ACC112 (cell line): ENCODE measurements around the gene ARHGDIG.
"Not testable (repeated sequence)": the region's sequence is repeated elsewhere in the genome, so short reads cannot be mapped to it uniquely, and the experiment has no call there.

ENCODE experiments used
- H2AFZ ChIP-seq: fragments of 200-600 bp; sonication (generic); one replicate; pipeline ENCODE4 v1.6.0; 2017; ENCODE audit warnings: antibody characterized with exemption, low read length; ENCODE audit not compliant: unreplicated experiment
- H3K27ac ChIP-seq: fragments of 200-600 bp; sonication (generic); 2 replicates; pipeline ENCODE4 v1.5.1; 2014; ENCODE audit warnings: low read depth, mild to moderate bottlenecking, antibody characterized with exemption, low read length, moderate library complexity
- H3K27me3 ChIP-seq: fragments of 200-600 bp; sonication (generic); 2 replicates; pipeline ENCODE4 v1.6.1; 2014; ENCODE audit warnings: mild to moderate bottlenecking, antibody characterized with exemption, low read length, moderate library complexity, mixed read lengths; ENCODE audit not compliant: insufficient read depth
- H3K36me3 ChIP-seq: fragments of 200-600 bp; sonication (generic); 2 replicates; pipeline ENCODE4 v1.6.1; 2016; ENCODE audit warnings: mild to moderate bottlenecking, antibody characterized with exemption, low read length, moderate library complexity, mixed read lengths; ENCODE audit not compliant: insufficient read depth
- H3K4me1 ChIP-seq: fragments of 200-600 bp; sonication (generic); one replicate; pipeline ENCODE4 v1.6.1; 2016; ENCODE audit warnings: low read length, mixed read lengths; ENCODE audit not compliant: insufficient read depth, unreplicated experiment, control insufficient read depth
- H3K4me3 ChIP-seq: fragments of 200-600 bp; sonication (generic); 2 replicates; pipeline ENCODE4 v1.5.1; 2014; ENCODE audit warnings: mild to moderate bottlenecking, low read depth, low read length
- H3K79me2 ChIP-seq: fragments of 200-600 bp; sonication (generic); one replicate; pipeline ENCODE4 v1.6.0; 2016; ENCODE audit warnings: low read length; ENCODE audit not compliant: control insufficient read depth, unreplicated experiment, insufficient read depth

ARHGDIG gene

GRCh38 chr16:252366-253337 is 27.7 kb upstream of the ARHGDIG start:
- Histone ChIP-seq H2AFZ (no peak overlapping the region), H3K4me3 (no peak overlapping the region), H3K27ac (no peak overlapping the region), H3K4me1 (no peaks in the 10 kb centered on the region), H3K79me2 (no peaks in the 10 kb centered on the region), H3K36me3 (peaks cover 6% of the 10 kb centered on the region; the same call in 1 of the 2 replicates), H3K27me3 (no peaks in the 10 kb centered on the region)

- H3K4me1 ChIP-seq = no peaks in the 10 kb centered on the region
- no peak overlapping the region for H3K27ac ChIP-seq
- no peak overlapping the region for H3K4me3 ChIP-seq
- no peaks in the 10 kb centered on the region for H3K27me3 ChIP-seq
- H3K79me2 ChIP-seq = no peaks in the 10 kb centered on the region
- H2AFZ ChIP-seq = no peak overlapping the region
- H3K36me3 ChIP-seq = peaks cover 6% of the 10 kb centered on the region; the same call in 1 of the 2 replicates
Observed at GRCh38 chr16:253833-254232, 26.6 kb upstream of the ARHGDIG start.

GRCh38 chr16:254461-254860 is 25.9 kb upstream of the ARHGDIG start:
- Histone ChIP-seq H3K36me3 (peaks cover 6% of the 10 kb centered on the region; the same call in 1 of the 2 replicates), H3K27ac (no peak overlapping the region)

GRCh38 chr16:255183-255582 is 25.2 kb upstream of the ARHGDIG start:
- H3K4me3 ChIP-seq = no peak overlapping the region
- H3K4me1 ChIP-seq = no peaks in the 10 kb centered on the region
- H2AFZ ChIP-seq = no peak overlapping the region
- peaks cover 6% of the 10 kb centered on the region; the same call in 1 of the 2 replicates for H3K36me3 ChIP-seq
- no peak overlapping the region for H3K27ac ChIP-seq
- H3K79me2 ChIP-seq = no peaks in the 10 kb centered on the region
- H3K27me3 ChIP-seq = no peaks in the 10 kb centered on the region

More at GRCh38 chr16:254461-254860, 25.9 kb upstream of the ARHGDIG start:
- Histone ChIP-seq H3K27me3 (no peaks in the 10 kb centered on the region), H3K4me3 (no peak overlapping the region), H3K4me1 (no peaks in the 10 kb centered on the region), H3K79me2 (no peaks in the 10 kb centered on the region), H2AFZ (no peak overlapping the region)

- H3K27ac ChIP-seq, H3K36me3 ChIP-seq, H2AFZ ChIP-seq, H3K79me2 ChIP-seq, H3K27me3 ChIP-seq, H3K4me1 ChIP-seq, H3K4me3 ChIP-seq: not testable (repeated sequence)
Observed at GRCh38 chr16:258091-258490, 22.3 kb upstream of the ARHGDIG start.

GRCh38 chr16:259226-259625 is 21.2 kb upstream of the ARHGDIG start:
- Histone ChIP-seq H3K27me3 (no peaks in the 10 kb centered on the region), H3K79me2 (no peaks in the 10 kb centered on the region), H3K27ac (no peak overlapping the region), H3K4me3 (no peak overlapping the region), H3K36me3 (peaks cover 6% of the 10 kb centered on the region; the same call in 1 of the 2 replicates), H3K4me1 (no peaks in the 10 kb centered on the region), H2AFZ (no peak overlapping the region)

GRCh38 chr16:259814-260253 is 20.6 kb upstream of the ARHGDIG start:
- no peak overlapping the region for H3K27ac ChIP-seq
- no peak overlapping the region for H3K4me3 ChIP-seq
- H3K36me3 ChIP-seq = peaks cover 6% of the 10 kb centered on the region; the same call in 1 of the 2 replicates
- H3K79me2 ChIP-seq = no peaks in the 10 kb centered on the region
- no peak overlapping the region for H2AFZ ChIP-seq
- H3K4me1 ChIP-seq = no peaks in the 10 kb centered on the region
- H3K27me3 ChIP-seq = no peaks in the 10 kb centered on the region

GRCh38 chr16:260326-260725 is 20.1 kb upstream of the ARHGDIG start:
- H3K27ac ChIP-seq = no peak overlapping the region
- no peaks in the 10 kb centered on the region for H3K4me1 ChIP-seq
- no peak overlapping the region for H3K4me3 ChIP-seq
- no peak overlapping the region for H2AFZ ChIP-seq
- H3K36me3 ChIP-seq = peaks cover 6% of the 10 kb centered on the region; the same call in 1 of the 2 replicates
- no peaks in the 10 kb centered on the region for H3K79me2 ChIP-seq
- H3K27me3 ChIP-seq = no peaks in the 10 kb centered on the region

- Histone ChIP-seq H3K36me3 (peaks cover 1% of the 10 kb centered on the region; the same call in 1 of the 2 replicates), H3K4me1 (no peaks in the 10 kb centered on the region), H2AFZ (no peak overlapping the region), H3K4me3 (no peak overlapping the region), H3K79me2 (no peaks in the 10 kb centered on the region), H3K27me3 (no peaks in the 10 kb centered on the region), H3K27ac (no peak overlapping the region)
Observed at GRCh38 chr16:261031-261691, 19.2 kb upstream of the ARHGDIG start.

- Histone ChIP-seq H3K4me3 (no peak overlapping the region), H3K4me1 (no peaks in the 10 kb centered on the region), H3K27ac (no peak overlapping the region), H3K79me2 (no peaks in the 10 kb centered on the region), H3K36me3 (no peaks in the 10 kb centered on the region), H3K27me3 (no peaks in the 10 kb centered on the region), H2AFZ (no peak overlapping the region)
Observed at GRCh38 chr16:262121-262745, 18.2 kb upstream of the ARHGDIG start.
